ENCODE results near the gene MTA2. TPM values are rescaled to one million over a fixed set of nuclear protein-coding genes. Genes with fewer than 3 reads are reported as not detected.
A peak's percentile ranks its signal among the peaks of the same experiment; 100 is the strongest.

Gene MTA2
- total RNA-seq, 2 experiments from 2014 or later: 130 to 174 TPM

GRCh38 chr11:62593434-62594044 is 8.1 kb downstream of the MTA2 start:
- Histone ChIP-seq H3K9me2 (ENCODE audit: insufficient read depth, low read length) (no peaks in the 10 kb centered on the region), H3K9me3 (ENCODE audit: low read length) (no peaks in the 10 kb centered on the region), H3K36me3 (ENCODE audit: insufficient read depth, low read length) (peaks cover 69% of the 10 kb centered on the region), H3K79me2 (ENCODE audit: insufficient read depth, low read depth, low read length) (peaks cover 34% of the 10 kb centered on the region), H3K4me1 (ENCODE audit: insufficient read depth, low read length, poor library complexity, severe bottlenecking) (peaks cover 36% of the 10 kb centered on the region), H3K4me2 (ENCODE audit: low read length) (no peak overlapping the region; the same call in 1 of the 2 replicates), H3K4me3 (ENCODE audit: low read depth, low read length, poor library complexity, severe bottlenecking) (no peak overlapping the region), H4K20me1 (ENCODE audit: insufficient read depth, low read length) (peaks cover 4% of the 10 kb centered on the region; the same call in 1 of the 2 replicates), H3K27ac (ENCODE audit: low read depth, low read length, poor library complexity, severe bottlenecking) (no peak overlapping the region), H2AFZ (ENCODE audit: low read length) (no peak overlapping the region)
- BruUV-seq (replicated peaks): no TSS peak
- ChIA-PET POLR2A (interaction anchor here (1.3 to 3.3 kb wide), 5 partner anchors 7 to 71 kb away, joined by 3 to 37 read pairs (median 30); partner anchors contain the start of genes B3GAT3, C11orf98, CSKMT and EEF1G), CTCF (ENCODE audit: unreplicated experiment) (no interaction called here)
- TF ChIP-seq EZH2phosphoT487 (IDR thresholded peaks at IDR 0.05; ENCODE audit: borderline replicate concordance, low read depth, low read length) (no peak), CTCF (conservative IDR thresholded peaks at IDR 0.05; ENCODE audit: low read length) (peak; percentile 83)
- intact Hi-C loops (cut with micrococcal nuclease; ENCODE audit: unreplicated experiment): loop anchor here (5.0 to 10.0 kb wide), 3 partner anchors 74 to 241 kb away; partner anchors contain the start of genes C11orf98, CSKMT, HNRNPUL2 and STX5
- peak; percentile 73 for DNase-seq (ENCODE audit: low spot score)

GRCh38 chr11:62592989-62593421 is 8.7 kb downstream of the MTA2 start:
- peak overlapping the region; percentile 80 for H3K4me2 ChIP-seq (ENCODE audit: low read length)
- intact Hi-C loops (cut with micrococcal nuclease; ENCODE audit: unreplicated experiment): loop anchor here (5.0 to 10.0 kb wide), 3 partner anchors 74 to 242 kb away; partner anchors contain the start of genes C11orf98, CSKMT, HNRNPUL2 and STX5

More at GRCh38 chr11:62592989-62593421, 8.7 kb downstream of the MTA2 start:
- Histone ChIP-seq H2AFZ (ENCODE audit: low read length) (no peak overlapping the region), H3K36me3 (ENCODE audit: insufficient read depth, low read length) (peaks cover 69% of the 10 kb centered on the region), H3K79me2 (ENCODE audit: insufficient read depth, low read depth, low read length) (peaks cover 29% of the 10 kb centered on the region; the same call in 1 of the 2 replicates), H3K9me2 (ENCODE audit: insufficient read depth, low read length) (no peaks in the 10 kb centered on the region), H3K4me1 (ENCODE audit: insufficient read depth, low read length, poor library complexity, severe bottlenecking) (peaks cover 33% of the 10 kb centered on the region), H3K27ac (ENCODE audit: low read depth, low read length, poor library complexity, severe bottlenecking) (peak overlapping the region; percentile 66), H3K4me3 (ENCODE audit: low read depth, low read length, poor library complexity, severe bottlenecking) (no peak overlapping the region), H4K20me1 (ENCODE audit: insufficient read depth, low read length) (no peaks in the 10 kb centered on the region), H3K9me3 (ENCODE audit: low read length) (no peaks in the 10 kb centered on the region)
- TF ChIP-seq CTCF (conservative IDR thresholded peaks at IDR 0.05; ENCODE audit: low read length) (no peak), EZH2phosphoT487 (IDR thresholded peaks at IDR 0.05; ENCODE audit: borderline replicate concordance, low read depth, low read length) (no peak)
- POLR2A ChIA-PET: interaction anchor here (1.3 to 3.3 kb wide), 6 partner anchors 8 to 71 kb away, joined by 3 to 37 read pairs (median 19); partner anchors contain the start of genes B3GAT3, C11orf98, CSKMT and EEF1G
- CTCF ChIA-PET (ENCODE audit: unreplicated experiment): interaction anchor here (0.8 kb wide), 1 partner anchor 7 kb away, joined by 3 read pairs; no protein-coding TSS in a partner anchor
- no TSS peak for BruUV-seq (replicated peaks)
- DNase-seq (ENCODE audit: low spot score): no peak

Measured in OCI-LY7 (cell line).